BLaER1 treated with 17β-estradiol and CSF1 and Interleukin-3, amounts not matched to agents 10 nM and 100 nM (cell line): ENCODE data around the gene RPRD1B.

Source experiments
- H3K27ac ChIP-seq, 11 experiments: shearing (Covaris generic); formaldehyde crosslinking; 2 replicates each; pipeline ENCODE4 v1.8.1; 2022
- H3K27me3 ChIP-seq, 11 experiments: shearing (Covaris generic); formaldehyde crosslinking; 2 replicates each; pipeline ENCODE4 v1.8.1; 2022
- H3K36me3 ChIP-seq, 11 experiments: shearing (Covaris generic); formaldehyde crosslinking; 2 replicates each; pipeline ENCODE4 v1.8.1; 2022
- H3K4me1 ChIP-seq, 10 experiments: shearing (Covaris generic); formaldehyde crosslinking; 2 replicates each; pipeline ENCODE4 v1.8.1; 2022
- H3K4me2 ChIP-seq, 11 experiments: shearing (Covaris generic); formaldehyde crosslinking; 2 replicates each; pipeline ENCODE4 v1.8.1; 2022
- H3K4me3 ChIP-seq, 10 experiments: shearing (Covaris generic); formaldehyde crosslinking; 2 replicates each; pipeline ENCODE4 v1.8.1; 2022
- H3K9ac ChIP-seq, 11 experiments: shearing (Covaris generic); formaldehyde crosslinking; 2 replicates each; pipeline ENCODE4 v1.8.1; 2022
- H3K9me3 ChIP-seq, 11 experiments: shearing (Covaris generic); formaldehyde crosslinking; replicated peaks in 1 of 11; 2 replicates each; pipeline ENCODE4 v1.8.1; 2022
- H4K20me1 ChIP-seq, 11 experiments: shearing (Covaris generic); formaldehyde crosslinking; 2 replicates each; pipeline ENCODE4 v1.8.1; 2022
- Cebpa-rat ChIP-seq, 11 experiments: shearing (Covaris generic); IDR thresholded peaks; 2 replicates each; pipeline ENCODE4 v1.8.1; 2022

Gene RPRD1B

GRCh38 chr20:38138086-38138778 lies 104.7 kb downstream of the RPRD1B start:
- no peak overlapping the region for H3K9ac ChIP-seq
- H3K27ac ChIP-seq: no peak overlapping the region
- H4K20me1 ChIP-seq: no peaks in the 10 kb centered on the region
- TF ChIP-seq Cebpa-rat (IDR thresholded peaks at IDR 0.05): no peak
- no peak overlapping the region for H3K4me3 ChIP-seq
- no peaks in the 10 kb centered on the region for H3K36me3 ChIP-seq
- H3K27me3 ChIP-seq: no peaks in the 10 kb centered on the region
- no peaks in the 10 kb centered on the region for H3K9me3 ChIP-seq
- H3K4me2 ChIP-seq: no peak overlapping the region
- H3K4me1 ChIP-seq: peaks cover 19 to 65% (median 37%) of the 10 kb centered on the region in 10 experiments

GRCh38 chr20:38139156-38139912 lies 105.8 kb downstream of the RPRD1B start:
- Histone ChIP-seq H3K4me3 (no peak overlapping the region), H3K27ac (peak overlapping the region in 3 of 11 experiments; percentile 50 to 68 (median 58); a peak in 2 of 22 replicates), H4K20me1 (no peaks in the 10 kb centered on the region), H3K9ac (no peak overlapping the region), H3K4me2 (peak overlapping the region in 3 of 11 experiments; percentile 32 to 97 (median 63); a peak in 4 of 22 replicates), H3K4me1 (peaks cover 24 to 72% (median 45%) of the 10 kb centered on the region in 10 experiments), H3K36me3 (no peaks in the 10 kb centered on the region), H3K9me3 (no peaks in the 10 kb centered on the region), H3K27me3 (no peaks in the 10 kb centered on the region)
- TF ChIP-seq Cebpa-rat (IDR thresholded peaks at IDR 0.05): no peak

GRCh38 chr20:38139977-38140753 lies 106.6 kb downstream of the RPRD1B start:
- no peak for TF ChIP-seq Cebpa-rat (IDR thresholded peaks at IDR 0.05)
- peak overlapping the region in 4 of 11 experiments; percentile 32 to 68 (median 54); a peak in 6 of 22 replicates for H3K27ac ChIP-seq
- peak overlapping the region in 1 of 11 experiments; percentile 31; a peak in 3 of 22 replicates for H3K9ac ChIP-seq
- H3K27me3 ChIP-seq: no peaks in the 10 kb centered on the region
- no peaks in the 10 kb centered on the region for H4K20me1 ChIP-seq
- no peak overlapping the region for H3K4me3 ChIP-seq
- H3K9me3 ChIP-seq: no peaks in the 10 kb centered on the region
- H3K4me2 ChIP-seq: peak overlapping the region in 6 of 11 experiments; percentile 32 to 97 (median 54); a peak in 10 of 22 replicates
- no peaks in the 10 kb centered on the region for H3K36me3 ChIP-seq
- peaks cover 25 to 72% (median 45%) of the 10 kb centered on the region in 10 experiments for H3K4me1 ChIP-seq

- Histone ChIP-seq H3K9ac (peak overlapping the region in 2 of 11 experiments; percentile 16 to 20; a peak in 1 of 22 replicates), H4K20me1 (no peaks in the 10 kb centered on the region), H3K27ac (peak overlapping the region in 3 of 11 experiments; percentile 19 to 92 (median 38); a peak in 4 of 22 replicates), H3K4me1 (peaks cover 27 to 72% (median 49%) of the 10 kb centered on the region in 10 experiments), H3K4me3 (no peak overlapping the region), H3K36me3 (no peaks in the 10 kb centered on the region), H3K27me3 (no peaks in the 10 kb centered on the region), H3K9me3 (no peaks in the 10 kb centered on the region), H3K4me2 (peak overlapping the region in 5 of 11 experiments; percentile 31 to 97 (median 62); a peak in 9 of 22 replicates)
- no peak for TF ChIP-seq Cebpa-rat (IDR thresholded peaks at IDR 0.05)
These were observed 107.8 kb downstream of the RPRD1B start for GRCh38 chr20:38141204-38141888.
